Karpas-422 (cell line): ENCODE results near the gene ENDOV. TPM values are rescaled to one million over a fixed set of nuclear protein-coding genes. Genes with fewer than 3 reads are reported as not detected.

Experiments
- DNase-seq: peaks from one replicate; pipeline ENCODE4 v3.0.0-alpha.2; 2015
- H2AFZ ChIP-seq: fragments of 200-600 bp; sonication (generic); 2 replicates; pipeline ENCODE4 v1.6.1; 2014; ENCODE audit warnings: antibody characterized with exemption, low read length, mixed read lengths
- H3K27ac ChIP-seq: fragments of 200-600 bp; sonication (generic); 2 replicates; pipeline ENCODE4 v1.5.1; 2014; ENCODE audit warnings: mild to moderate bottlenecking, low read length, moderate library complexity
- H3K27me3 ChIP-seq: fragments of 200-600 bp; sonication (generic); 2 replicates; pipeline ENCODE4 v1.6.1; 2014; ENCODE audit warnings: low read length, mixed read lengths
- H3K36me3 ChIP-seq: fragments of 200-600 bp; sonication (generic); 2 replicates; pipeline ENCODE4 v1.6.1; 2014; ENCODE audit warnings: low read length, mixed read lengths; ENCODE audit not compliant: insufficient read depth
- H3K4me1 ChIP-seq: fragments of 200-600 bp; sonication (generic); 2 replicates; pipeline ENCODE4 v1.6.1; 2014; ENCODE audit warnings: mild to moderate bottlenecking, low read length, mixed read lengths
- H3K4me2 ChIP-seq: fragments of 200-600 bp; sonication (generic); 2 replicates; pipeline ENCODE4 v1.6.1; 2014; ENCODE audit warnings: low read length, low read depth, mild to moderate bottlenecking; ENCODE audit not compliant: poor library complexity, severe bottlenecking
- H3K4me3 ChIP-seq: fragments of 200-600 bp; sonication (generic); 2 replicates; pipeline ENCODE4 v1.5.1; 2014; ENCODE audit warnings: mild to moderate bottlenecking, antibody characterized with exemption, low read length, mixed read lengths
- H3K79me2 ChIP-seq: fragments of 200-600 bp; sonication (generic); 2 replicates; pipeline ENCODE4 v1.6.1; 2014; ENCODE audit warnings: mild to moderate bottlenecking, low read length, mixed read lengths
- H3K9ac ChIP-seq: fragments of 200-600 bp; sonication (generic); 2 replicates; pipeline ENCODE4 v1.6.0; 2014; ENCODE audit warnings: low read length
- H3K9me2 ChIP-seq: fragments of 200-600 bp; sonication (generic), shearing (Covaris generic); replicated peaks from 2 replicates; pipeline ENCODE4 v1.6.0; 2014; ENCODE audit warnings: mild to moderate bottlenecking, low read length, moderate library complexity; ENCODE audit not compliant: insufficient read depth
- H3K9me3 ChIP-seq: fragments of 300-700, 200-600 bp; sonication (generic); 2 replicates; pipeline ENCODE4 v1.6.1; 2014; ENCODE audit warnings: low read length, mixed read lengths
- H4K20me1 ChIP-seq: fragments of 200-600 bp; sonication (generic); 2 replicates; pipeline ENCODE4 v1.6.1; 2014; ENCODE audit warnings: mild to moderate bottlenecking, antibody characterized with exemption, low read length, low read depth; ENCODE audit not compliant: insufficient read depth
- total RNA-seq: library from RNA; depleted of rRNA; stranded (reverse); fragments of >200 nt; shearing (Covaris generic); gene quantifications from 2 replicates; pipeline ENCODE4 v1.2.3, GENCODE V29; 2014; ENCODE audit warnings: low replicate concordance

Gene ENDOV
- total RNA-seq, 1 experiment from 2014 or later, result 22.7 TPM

DNA sequence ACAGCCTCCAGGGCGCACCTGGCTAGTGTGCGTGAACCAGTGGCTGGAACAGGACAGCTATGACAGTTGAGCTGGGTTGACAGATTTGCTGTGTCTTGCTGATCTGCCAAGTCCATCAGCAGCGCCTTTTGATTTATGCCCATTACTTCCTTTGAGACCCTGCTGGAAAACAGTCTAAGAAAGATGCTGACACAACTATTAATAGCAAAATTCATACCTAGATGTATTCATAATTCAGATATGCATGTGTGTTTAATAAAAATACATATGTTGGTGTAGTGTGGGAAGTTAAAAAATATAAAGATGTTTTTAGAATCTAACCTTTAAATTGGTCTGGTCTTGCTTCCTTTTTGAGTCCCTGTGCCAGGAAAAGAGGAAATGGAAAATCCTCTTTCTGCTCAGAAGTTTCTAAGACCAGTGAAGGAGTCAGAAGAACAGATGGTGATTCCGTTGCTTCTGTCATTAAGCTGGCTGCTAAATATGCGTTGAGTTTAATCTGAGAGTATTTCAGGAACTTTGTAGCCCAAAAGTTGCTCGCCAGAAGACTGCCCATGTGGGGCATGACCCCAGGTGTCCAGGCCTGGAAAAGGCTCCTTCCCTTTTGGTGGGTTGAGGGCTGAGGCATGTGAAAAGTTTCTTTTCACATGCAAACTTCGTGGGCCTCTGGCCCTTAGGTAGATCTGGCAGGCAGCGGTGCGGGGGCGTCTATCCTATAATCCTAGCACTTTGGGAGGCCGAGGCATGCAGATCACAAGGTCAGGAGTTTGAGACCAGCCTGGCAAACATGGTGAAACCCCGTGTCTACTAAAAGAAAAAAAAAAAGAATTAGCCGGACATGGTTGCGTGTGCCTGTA, 40.0 kb upstream of the ENDOV start:
- H2AFZ ChIP-seq, result no peak overlapping the region
- no peak overlapping the region for H3K9ac ChIP-seq
- no peak overlapping the region for H3K4me3 ChIP-seq
- H3K27me3 ChIP-seq, result no peaks in the 10 kb centered on the region
- H4K20me1 ChIP-seq, result no peaks in the 10 kb centered on the region
- H3K4me1 ChIP-seq, result no peaks in the 10 kb centered on the region
- no peaks in the 10 kb centered on the region for H3K9me3 ChIP-seq
- H3K27ac ChIP-seq, result no peak overlapping the region
- no peak for DNase-seq
- H3K9me2 ChIP-seq, result no peaks in the 10 kb centered on the region
- no peak overlapping the region for H3K4me2 ChIP-seq
- H3K79me2 ChIP-seq, result no peaks in the 10 kb centered on the region
- H3K36me3 ChIP-seq, result no peaks in the 10 kb centered on the region

DNA sequence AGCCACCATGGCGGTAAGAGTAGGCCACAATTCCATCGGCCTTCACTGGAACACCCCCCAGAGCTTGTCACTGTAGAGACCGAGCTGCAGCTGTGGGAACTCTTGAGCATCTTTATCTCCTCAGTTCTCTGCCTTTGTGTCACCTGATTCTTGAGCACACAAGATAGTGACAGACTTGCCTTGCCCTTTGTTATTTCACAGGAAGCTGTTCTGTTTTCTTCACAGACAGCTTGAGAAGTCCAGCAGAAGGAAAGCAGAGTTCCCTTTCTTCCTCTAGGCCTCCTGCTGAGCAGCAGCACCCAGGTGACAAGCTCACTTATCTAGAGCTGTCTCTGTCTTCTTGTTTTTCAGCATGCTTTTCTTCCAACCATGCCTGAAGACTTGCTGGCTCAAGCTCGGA, 38.4 kb upstream of the ENDOV start:
- no peaks in the 10 kb centered on the region for H4K20me1 ChIP-seq
- DNase-seq, result no peak
- no peak overlapping the region for H3K4me3 ChIP-seq
- no peaks in the 10 kb centered on the region for H3K9me3 ChIP-seq
- H3K27me3 ChIP-seq, result no peaks in the 10 kb centered on the region
- no peaks in the 10 kb centered on the region for H3K79me2 ChIP-seq
- H3K36me3 ChIP-seq, result no peaks in the 10 kb centered on the region
- no peak overlapping the region for H3K27ac ChIP-seq
- no peaks in the 10 kb centered on the region for H3K9me2 ChIP-seq
- H2AFZ ChIP-seq, result no peak overlapping the region
- H3K9ac ChIP-seq, result no peak overlapping the region
- H3K4me1 ChIP-seq, result no peaks in the 10 kb centered on the region
- H3K4me2 ChIP-seq, result no peak overlapping the region

DNA sequence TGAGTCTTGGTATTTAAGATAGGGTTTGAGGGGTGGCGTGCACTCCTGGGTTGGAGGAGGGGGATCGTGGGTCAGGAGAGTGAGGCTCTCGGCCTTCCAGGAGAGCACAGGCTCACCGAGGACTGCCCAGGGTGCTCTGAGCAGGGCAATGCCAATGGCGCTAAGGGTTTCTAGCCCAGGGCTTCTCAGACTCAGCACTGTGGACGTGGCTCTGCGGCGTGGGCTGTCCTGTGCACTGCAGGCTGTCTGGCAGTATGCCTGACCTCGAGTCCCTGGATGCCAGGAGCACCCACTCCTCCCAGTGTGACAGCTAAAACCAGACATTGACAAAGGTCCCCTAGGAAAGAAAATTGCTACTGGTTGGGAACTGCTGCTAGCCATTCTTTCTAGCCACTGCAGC, 37.2 kb upstream of the ENDOV start:
- no peak for DNase-seq
- H3K27me3 ChIP-seq, result no peaks in the 10 kb centered on the region
- H3K4me3 ChIP-seq, result no peak overlapping the region
- no peak overlapping the region for H2AFZ ChIP-seq
- no peaks in the 10 kb centered on the region for H4K20me1 ChIP-seq
- no peak overlapping the region for H3K9ac ChIP-seq
- H3K9me2 ChIP-seq, result no peaks in the 10 kb centered on the region
- no peak overlapping the region for H3K27ac ChIP-seq
- H3K9me3 ChIP-seq, result no peaks in the 10 kb centered on the region
- no peaks in the 10 kb centered on the region for H3K79me2 ChIP-seq
- H3K36me3 ChIP-seq, result no peaks in the 10 kb centered on the region
- H3K4me2 ChIP-seq, result no peak overlapping the region
- H3K4me1 ChIP-seq, result no peaks in the 10 kb centered on the region

DNA sequence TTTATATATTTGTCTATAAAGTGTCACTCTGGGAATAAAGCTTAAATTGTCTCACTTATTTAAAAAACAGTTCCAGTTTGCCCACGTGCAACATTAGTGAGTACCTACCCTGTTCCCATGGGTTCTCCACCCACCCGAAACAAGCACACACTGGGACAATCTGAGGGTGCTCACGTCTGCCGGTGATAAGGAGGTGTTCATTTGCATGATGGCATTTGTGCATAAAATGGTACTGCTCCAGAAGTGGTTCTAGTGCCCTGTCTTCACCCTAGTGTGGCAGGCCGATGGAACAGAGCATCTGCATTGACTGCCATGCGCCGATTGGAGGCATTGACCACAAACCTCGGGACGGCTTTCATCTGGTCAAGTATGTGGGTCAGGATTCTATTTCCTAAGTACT, 35.6 kb upstream of the ENDOV start:
- no peaks in the 10 kb centered on the region for H4K20me1 ChIP-seq
- H3K9me3 ChIP-seq, result no peaks in the 10 kb centered on the region
- H3K79me2 ChIP-seq, result no peaks in the 10 kb centered on the region
- H3K9ac ChIP-seq, result no peak overlapping the region
- H3K9me2 ChIP-seq, result no peaks in the 10 kb centered on the region
- H3K4me1 ChIP-seq, result no peaks in the 10 kb centered on the region
- H2AFZ ChIP-seq, result no peak overlapping the region
- no peak overlapping the region for H3K4me2 ChIP-seq
- H3K27me3 ChIP-seq, result no peaks in the 10 kb centered on the region
- no peaks in the 10 kb centered on the region for H3K36me3 ChIP-seq
- no peak overlapping the region for H3K27ac ChIP-seq
- DNase-seq, result no peak
- H3K4me3 ChIP-seq, result no peak overlapping the region

- H3K9me3 ChIP-seq, result no peaks in the 10 kb centered on the region
- no peak overlapping the region for H3K4me2 ChIP-seq
- H3K36me3 ChIP-seq, result no peaks in the 10 kb centered on the region
- H3K9me2 ChIP-seq, result no peaks in the 10 kb centered on the region
- no peak for DNase-seq
- no peak overlapping the region for H3K4me3 ChIP-seq
- no peaks in the 10 kb centered on the region for H3K4me1 ChIP-seq
- no peak overlapping the region for H3K27ac ChIP-seq
- H3K9ac ChIP-seq, result no peak overlapping the region
- H3K79me2 ChIP-seq, result no peaks in the 10 kb centered on the region
- no peaks in the 10 kb centered on the region for H3K27me3 ChIP-seq
- H2AFZ ChIP-seq, result no peak overlapping the region
- H4K20me1 ChIP-seq, result no peaks in the 10 kb centered on the region
Observed at GRCh38 chr17:80380068-80380467, 34.9 kb upstream of the ENDOV start.

DNA sequence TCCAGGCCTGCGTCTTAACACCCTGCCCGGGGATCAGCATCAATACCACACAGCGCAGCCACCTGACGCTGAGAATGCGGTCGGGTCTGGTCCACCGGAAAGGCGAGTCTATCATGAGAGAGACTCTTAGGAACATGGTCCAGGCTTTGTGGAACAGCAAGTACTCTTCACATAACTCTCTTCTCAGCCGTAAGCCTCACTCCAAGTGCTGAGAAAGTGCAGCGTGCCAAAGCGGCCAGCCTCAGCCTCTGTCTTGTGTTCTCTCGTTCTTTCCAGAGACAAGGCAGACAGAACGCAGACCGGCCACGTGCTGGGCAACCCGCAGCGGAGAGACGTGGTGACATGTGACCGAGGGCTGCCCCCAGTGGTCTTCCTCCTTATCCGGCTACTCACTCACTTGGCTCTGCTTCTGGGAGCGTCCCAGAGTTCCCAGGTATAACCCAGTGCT, 34.4 kb upstream of the ENDOV start:
- no peak overlapping the region for H3K27ac ChIP-seq
- H3K4me1 ChIP-seq, result no peaks in the 10 kb centered on the region
- no peaks in the 10 kb centered on the region for H3K36me3 ChIP-seq
- no peaks in the 10 kb centered on the region for H3K9me3 ChIP-seq
- H4K20me1 ChIP-seq, result no peaks in the 10 kb centered on the region
- H2AFZ ChIP-seq, result no peak overlapping the region
- no peak overlapping the region for H3K4me3 ChIP-seq
- H3K27me3 ChIP-seq, result no peaks in the 10 kb centered on the region
- H3K9ac ChIP-seq, result no peak overlapping the region
- H3K9me2 ChIP-seq, result no peaks in the 10 kb centered on the region
- DNase-seq, result no peak
- H3K79me2 ChIP-seq, result no peaks in the 10 kb centered on the region
- no peak overlapping the region for H3K4me2 ChIP-seq

DNA sequence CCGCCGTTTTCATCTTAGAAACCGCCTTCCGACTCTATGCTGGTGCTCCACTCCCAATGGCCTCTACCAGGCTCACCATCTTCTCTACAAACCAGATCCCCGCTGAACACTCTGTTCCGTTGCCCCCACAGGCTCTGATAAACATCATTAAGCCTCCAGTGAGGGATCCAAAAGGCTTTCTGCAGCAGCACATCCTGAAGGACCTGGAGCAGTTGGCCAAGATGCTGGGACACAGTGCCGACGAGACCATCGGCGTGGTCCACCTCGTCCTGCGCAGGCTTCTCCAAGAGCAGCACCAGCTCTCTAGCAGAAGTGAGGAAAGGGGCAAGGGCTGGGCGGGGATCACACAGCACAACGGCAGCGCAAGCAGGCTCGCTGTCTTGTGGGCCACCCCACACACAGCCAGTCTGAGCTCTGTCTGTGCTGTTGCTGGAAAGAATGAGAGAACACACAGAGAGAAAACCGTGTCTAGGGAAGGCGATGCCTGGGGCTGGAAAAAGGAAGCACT, 33.5 kb upstream of the ENDOV start:
- DNase-seq, result no peak
- H3K4me3 ChIP-seq, result no peak overlapping the region
- no peak overlapping the region for H3K4me2 ChIP-seq
- H2AFZ ChIP-seq, result no peak overlapping the region
- no peaks in the 10 kb centered on the region for H3K9me2 ChIP-seq
- no peaks in the 10 kb centered on the region for H4K20me1 ChIP-seq
- no peak overlapping the region for H3K9ac ChIP-seq
- no peaks in the 10 kb centered on the region for H3K27me3 ChIP-seq
- H3K36me3 ChIP-seq, result no peaks in the 10 kb centered on the region
- H3K9me3 ChIP-seq, result no peaks in the 10 kb centered on the region
- no peak overlapping the region for H3K27ac ChIP-seq
- no peaks in the 10 kb centered on the region for H3K4me1 ChIP-seq
- no peaks in the 10 kb centered on the region for H3K79me2 ChIP-seq

GRCh38 chr17:80382446-80382845, 32.5 kb upstream of the ENDOV start:
- Histone ChIP-seq H3K9me3 (no peaks in the 10 kb centered on the region), H3K4me3 (no peak overlapping the region), H3K9me2 (no peaks in the 10 kb centered on the region), H4K20me1 (no peaks in the 10 kb centered on the region), H3K4me1 (no peaks in the 10 kb centered on the region), H2AFZ (no peak overlapping the region), H3K27ac (no peak overlapping the region), H3K36me3 (no peaks in the 10 kb centered on the region), H3K4me2 (no peak overlapping the region), H3K79me2 (no peaks in the 10 kb centered on the region), H3K9ac (no peak overlapping the region), H3K27me3 (no peaks in the 10 kb centered on the region)
- DNase-seq, result no peak
